ENCODE data around the gene KMT2A.

GRCh38 chr11:118412921-118413320, 23.4 kb upstream of the KMT2A start:
- TF ChIP-seq POLR2A (IDR thresholded peaks at IDR 0.05), result no peak
- TF ChIP-seq, protein P1, sequence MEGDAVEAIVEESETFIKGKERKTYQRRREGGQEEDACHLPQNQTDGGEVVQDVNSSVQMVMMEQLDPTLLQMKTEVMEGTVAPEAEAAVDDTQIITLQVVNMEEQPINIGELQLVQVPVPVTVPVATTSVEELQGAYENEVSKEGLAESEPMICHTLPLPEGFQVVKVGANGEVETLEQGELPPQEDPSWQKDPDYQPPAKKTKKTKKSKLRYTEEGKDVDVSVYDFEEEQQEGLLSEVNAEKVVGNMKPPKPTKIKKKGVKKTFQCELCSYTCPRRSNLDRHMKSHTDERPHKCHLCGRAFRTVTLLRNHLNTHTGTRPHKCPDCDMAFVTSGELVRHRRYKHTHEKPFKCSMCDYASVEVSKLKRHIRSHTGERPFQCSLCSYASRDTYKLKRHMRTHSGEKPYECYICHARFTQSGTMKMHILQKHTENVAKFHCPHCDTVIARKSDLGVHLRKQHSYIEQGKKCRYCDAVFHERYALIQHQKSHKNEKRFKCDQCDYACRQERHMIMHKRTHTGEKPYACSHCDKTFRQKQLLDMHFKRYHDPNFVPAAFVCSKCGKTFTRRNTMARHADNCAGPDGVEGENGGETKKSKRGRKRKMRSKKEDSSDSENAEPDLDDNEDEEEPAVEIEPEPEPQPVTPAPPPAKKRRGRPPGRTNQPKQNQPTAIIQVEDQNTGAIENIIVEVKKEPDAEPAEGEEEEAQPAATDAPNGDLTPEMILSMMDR (IDR thresholded peaks at IDR 0.05), result no peak
